Large intestine (tissue), 3 donors: Measurements from ENCODE around the gene GPR171. TPM values are rescaled to one million over a fixed set of nuclear protein-coding genes. Genes with fewer than 3 reads are reported as not detected.

Experiments
- DNase-seq, 2 donors: peaks; one replicate each; pipeline versions ENCODE4 v3.0.0 to v3.0.0-alpha.2; 2013
- H3K27ac ChIP-seq: one replicate; pipeline ENCODE4 v1.5.1; 2013; ENCODE audit warnings: low read length
- H3K27me3 ChIP-seq: 2 replicates; pipeline ENCODE4 v1.6.1; 2013; ENCODE audit warnings: low read length; ENCODE audit not compliant: control insufficient read depth, insufficient read depth
- H3K36me3 ChIP-seq: 2 replicates; pipeline ENCODE4 v1.6.1; 2013; ENCODE audit warnings: low read length; ENCODE audit not compliant: control insufficient read depth, insufficient read depth
- H3K4me1 ChIP-seq: one replicate; pipeline ENCODE4 v1.6.1; 2013; ENCODE audit warnings: low read length; ENCODE audit not compliant: control insufficient read depth, insufficient read depth
- H3K4me3 ChIP-seq: one replicate; pipeline ENCODE4 v1.5.1; 2013; ENCODE audit warnings: low read length
- H3K9me3 ChIP-seq: one replicate; pipeline ENCODE4 v1.6.1; 2013; ENCODE audit warnings: mild to moderate bottlenecking, low read depth, low read length, moderate library complexity; ENCODE audit not compliant: control insufficient read depth
- WGBS: methylation state at CpG from one replicate; pipeline ENCODE4 v1.1.5; 2013; ENCODE audit warnings: low lambda C conversion rate; ENCODE audit not compliant: insufficient coverage; 5-methylcytosine and 5-hydroxymethylcytosine counted together
- polyA plus RNA-seq: library from polyadenylated mRNA; unstranded; fragments of 120-200 nt; gene quantifications from one replicate; pipeline ENCODE4 v1.2.1, GENCODE V29; 2013

GPR171 gene
- polyA plus RNA-seq, 1 donor = 2.5 TPM

GRCh38 chr3:151199554-151200438 is 3.2 kb downstream of the GPR171 start:
- Histone ChIP-seq H3K9me3 (no peaks in the 10 kb centered on the region), H3K36me3 (no peaks in the 10 kb centered on the region), H3K4me3 (no peak overlapping the region), H3K27ac (no peak overlapping the region), H3K4me1 (peaks cover 8% of the 10 kb centered on the region), H3K27me3 (no peaks in the 10 kb centered on the region)
- 50% methylated on average over 2 of the region's 4 CpGs for WGBS
- no peak for DNase-seq

- Histone ChIP-seq H3K27ac (no peak overlapping the region), H3K27me3 (no peaks in the 10 kb centered on the region)
Observed at GRCh38 chr3:151198849-151199248, 4.2 kb downstream of the GPR171 start.

GRCh38 chr3:151197981-151198767 is 4.8 kb downstream of the GPR171 start:
- Histone ChIP-seq H3K27me3 (no peaks in the 10 kb centered on the region), H3K4me3 (no peak overlapping the region), H3K4me1 (peaks cover 8% of the 10 kb centered on the region), H3K9me3 (no peaks in the 10 kb centered on the region), H3K36me3 (no peaks in the 10 kb centered on the region), H3K27ac (no peak overlapping the region)
- WGBS = no CpG with 5 or more reads among the region's 6 CpGs
- peak; percentile 31 to 68 for DNase-seq

More at GRCh38 chr3:151198849-151199248, 4.2 kb downstream of the GPR171 start:
- Histone ChIP-seq H3K4me1 (peaks cover 8% of the 10 kb centered on the region), H3K36me3 (no peaks in the 10 kb centered on the region), H3K9me3 (no peaks in the 10 kb centered on the region), H3K4me3 (no peak overlapping the region)
- no peak for DNase-seq
- no CpG with 5 or more reads among the region's 5 CpGs for WGBS

GRCh38 chr3:151197228-151197627 is 5.8 kb downstream of the GPR171 start:
- Histone ChIP-seq H3K27me3 (no peaks in the 10 kb centered on the region), H3K4me1 (peaks cover 8% of the 10 kb centered on the region), H3K4me3 (no peak overlapping the region), H3K27ac (no peak overlapping the region), H3K9me3 (no peaks in the 10 kb centered on the region), H3K36me3 (no peaks in the 10 kb centered on the region)
- WGBS = no CpG with 5 or more reads among the region's 8 CpGs
- no peak for DNase-seq

- Histone ChIP-seq H3K27ac (no peak overlapping the region), H3K4me1 (peaks cover 8% of the 10 kb centered on the region), H3K9me3 (no peaks in the 10 kb centered on the region), H3K4me3 (no peak overlapping the region), H3K27me3 (no peaks in the 10 kb centered on the region), H3K36me3 (no peaks in the 10 kb centered on the region)
- no peak for DNase-seq
Observed at GRCh38 chr3:151196434-151196833, 6.6 kb downstream of the GPR171 start.

GRCh38 chr3:151195826-151196225 is 7.2 kb downstream of the GPR171 start:
- WGBS = 91% methylated on average over 1 of the region's 1 CpG
- no peak for DNase-seq
- no peaks in the 10 kb centered on the region for H3K27me3 ChIP-seq
- no peaks in the 10 kb centered on the region for H3K36me3 ChIP-seq
- H3K4me3 ChIP-seq = no peak overlapping the region
- peaks cover 8% of the 10 kb centered on the region for H3K4me1 ChIP-seq
- H3K9me3 ChIP-seq = no peaks in the 10 kb centered on the region
- H3K27ac ChIP-seq = no peak overlapping the region

GRCh38 chr3:151192545-151192944 is 10.5 kb downstream of the GPR171 start:
- no peak overlapping the region for H3K4me3 ChIP-seq
- no peaks in the 10 kb centered on the region for H3K27me3 ChIP-seq
- peaks cover 3% of the 10 kb centered on the region for H3K4me1 ChIP-seq
- peaks cover 2% of the 10 kb centered on the region for H3K36me3 ChIP-seq
- WGBS = 100% methylated on average over 2 of the region's 6 CpGs
- DNase-seq = no peak
- no peaks in the 10 kb centered on the region for H3K9me3 ChIP-seq
- H3K27ac ChIP-seq = no peak overlapping the region

- H3K27ac ChIP-seq = no peak overlapping the region
- 83% methylated on average over 1 of the region's 1 CpG for WGBS
- no peaks in the 10 kb centered on the region for H3K9me3 ChIP-seq
- no peaks in the 10 kb centered on the region for H3K27me3 ChIP-seq
- no peak for DNase-seq
- no peak overlapping the region for H3K4me3 ChIP-seq
- no peaks in the 10 kb centered on the region for H3K4me1 ChIP-seq
- H3K36me3 ChIP-seq = peaks cover 2% of the 10 kb centered on the region
Observed at GRCh38 chr3:151191095-151191494, 11.9 kb downstream of the GPR171 start.

- no CpG with 5 or more reads among the region's 5 CpGs for WGBS
- DNase-seq = no peak
- H3K4me1 ChIP-seq = no peaks in the 10 kb centered on the region
- no peaks in the 10 kb centered on the region for H3K9me3 ChIP-seq
- no peak overlapping the region for H3K4me3 ChIP-seq
- H3K27me3 ChIP-seq = no peaks in the 10 kb centered on the region
- H3K36me3 ChIP-seq = no peaks in the 10 kb centered on the region
- H3K27ac ChIP-seq = no peak overlapping the region
Observed at GRCh38 chr3:151183265-151183671, 19.7 kb downstream of the GPR171 start.

- no peak overlapping the region for H3K27ac ChIP-seq
- no peaks in the 10 kb centered on the region for H3K36me3 ChIP-seq
- H3K4me1 ChIP-seq = no peaks in the 10 kb centered on the region
- no peaks in the 10 kb centered on the region for H3K9me3 ChIP-seq
- no CpG with 5 or more reads among the region's 5 CpGs for WGBS
- H3K27me3 ChIP-seq = no peaks in the 10 kb centered on the region
- DNase-seq = no peak
- no peak overlapping the region for H3K4me3 ChIP-seq
Observed at GRCh38 chr3:151182349-151183079, 20.5 kb downstream of the GPR171 start.
